Endometrial microvascular endothelial cells (primary cell): ENCODE measurements around the gene PHACTR1. TPM values are rescaled to one million over a fixed set of nuclear protein-coding genes. Genes with fewer than 3 reads are reported as not detected.

ENCODE experiments used
- in situ Hi-C: cut with HindIII; loops from 2 replicates; pipeline ENCODE4 v1.10.0; 2017; ENCODE audit warnings: low sequenced_read_pairs, low pct_unique_long_range_greater_than_20kb; ENCODE audit errors: inconsistent ontology term
- total RNA-seq: library from RNA; depleted of rRNA; stranded (reverse); fragments of >200 nt; gene quantifications from one replicate; pipeline ENCODE4 v1.2.3, GENCODE V29; 2015; ENCODE audit errors: inconsistent ontology term

Gene PHACTR1
- total RNA-seq, 1 donor from 2014 or later, result 14.6 TPM

DNA sequence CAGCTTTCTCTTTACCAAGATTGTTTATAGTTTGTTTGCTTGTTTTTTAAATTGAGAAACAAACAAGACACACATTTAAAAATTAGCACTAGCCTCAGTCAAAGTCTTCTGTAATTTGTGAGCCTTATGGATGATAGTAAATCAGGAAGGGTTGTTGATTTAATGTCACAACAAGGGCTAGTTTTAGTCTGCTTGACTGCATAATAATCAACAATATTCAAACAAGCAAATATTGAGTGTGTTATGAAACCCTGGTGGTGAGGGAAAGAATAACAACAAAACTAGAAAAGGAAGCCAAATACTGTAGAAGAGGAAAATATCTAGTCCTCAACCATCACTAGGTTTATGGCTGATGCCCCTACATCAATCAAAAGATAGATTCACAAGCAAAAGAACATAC lies 383.2 kb downstream of the PHACTR1 start:
- in situ Hi-C loops, result no loop called here

DNA sequence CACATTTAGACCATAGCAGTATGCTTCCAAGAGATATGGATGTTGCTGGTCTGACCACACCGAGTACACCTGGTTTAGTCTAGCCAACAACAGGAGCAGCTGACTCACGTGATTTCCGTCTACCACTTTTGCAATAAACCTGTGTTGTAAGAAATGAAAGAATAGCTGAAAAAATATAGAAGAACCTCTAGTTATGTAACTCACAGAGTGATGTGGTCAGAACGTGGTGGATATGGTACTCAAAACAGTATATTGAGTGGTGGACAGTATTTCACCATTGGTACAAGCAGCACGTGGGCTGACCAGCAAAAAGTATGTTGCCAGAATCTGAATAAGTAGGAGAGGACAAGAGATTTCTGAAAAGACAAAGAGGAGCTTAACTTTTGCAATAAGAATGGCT lies 384.8 kb downstream of the PHACTR1 start:
- in situ Hi-C loops, result no loop called here

DNA sequence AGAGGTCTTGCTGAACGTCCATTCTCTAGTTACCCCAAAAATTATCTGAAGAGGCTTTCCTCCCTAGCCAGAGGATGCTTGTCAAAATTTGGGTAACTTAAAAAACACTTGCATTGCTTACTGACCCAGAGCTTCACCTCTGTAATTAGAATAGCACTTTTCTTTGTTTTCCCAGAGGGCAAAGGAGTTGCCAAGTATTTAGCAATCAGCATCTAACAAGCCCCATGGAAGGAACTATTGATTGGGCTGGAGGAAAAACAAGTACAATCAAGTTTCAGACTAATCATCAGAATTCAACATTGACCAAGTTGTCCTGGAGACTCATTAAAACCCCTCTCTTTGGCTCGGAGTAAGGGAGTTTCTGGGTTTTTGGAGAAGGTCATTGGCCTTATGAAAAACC lies 385.4 kb downstream of the PHACTR1 start:
- in situ Hi-C loops, result no loop called here

DNA sequence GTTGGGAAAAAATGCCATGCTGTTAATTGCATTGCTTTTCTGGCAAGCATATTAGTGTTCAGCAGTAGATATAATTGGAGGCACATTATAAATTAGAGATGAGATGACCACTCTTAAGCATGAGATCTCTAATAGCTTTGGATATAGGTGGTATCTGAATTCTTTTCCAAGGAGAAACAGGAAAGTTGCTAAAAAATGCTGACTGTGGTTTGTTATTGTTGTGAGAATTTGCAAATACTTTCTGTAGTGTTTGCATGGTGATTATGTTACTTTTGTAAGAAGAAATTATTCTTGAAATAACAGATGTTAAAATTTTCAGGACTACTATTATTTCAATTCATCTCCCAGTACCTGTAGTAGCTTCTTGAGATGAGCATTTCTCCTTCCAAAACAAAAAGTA lies 386.6 kb downstream of the PHACTR1 start:
- in situ Hi-C loops, result no loop called here

DNA sequence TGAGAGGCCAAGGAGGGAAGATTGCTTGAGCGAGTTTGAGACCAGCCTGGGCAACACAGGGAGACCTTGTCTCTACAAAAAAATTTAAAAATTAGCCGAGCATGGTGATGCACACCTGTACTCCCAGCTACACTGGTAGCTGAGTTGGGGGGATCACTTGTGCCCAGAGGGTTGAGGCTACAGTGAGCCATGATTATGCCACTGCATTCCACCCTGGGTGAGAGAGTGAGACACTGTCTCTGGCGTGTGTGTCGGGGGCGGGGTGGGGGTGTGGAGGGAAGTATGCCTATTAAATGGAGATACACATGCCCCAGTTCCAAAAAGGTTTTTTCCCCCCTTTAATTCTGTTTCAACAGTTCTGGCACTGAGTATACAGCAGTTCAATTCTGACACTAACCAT lies 388.6 kb downstream of the PHACTR1 start:
- in situ Hi-C loops, result no loop called here

DNA sequence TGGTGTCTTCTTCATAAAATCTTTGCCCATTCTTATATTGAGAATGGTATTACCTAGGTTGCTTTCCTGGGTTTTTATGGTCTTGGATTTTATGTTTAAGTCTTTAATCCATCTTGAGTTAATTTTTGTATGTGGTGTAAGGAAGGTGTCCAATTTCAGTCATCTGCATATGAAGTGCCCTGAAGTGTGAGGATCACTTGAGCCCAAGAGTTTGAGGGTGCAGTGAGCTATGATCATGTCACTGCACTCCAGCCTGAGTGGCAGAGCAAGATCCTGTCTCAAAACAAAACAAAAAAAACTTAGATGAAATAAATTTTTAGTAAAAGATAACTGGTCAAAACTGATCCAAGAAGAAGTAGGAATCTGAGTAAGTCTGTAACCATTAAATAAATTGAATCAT lies 396.4 kb downstream of the PHACTR1 start:
- in situ Hi-C loops, result no loop called here

DNA sequence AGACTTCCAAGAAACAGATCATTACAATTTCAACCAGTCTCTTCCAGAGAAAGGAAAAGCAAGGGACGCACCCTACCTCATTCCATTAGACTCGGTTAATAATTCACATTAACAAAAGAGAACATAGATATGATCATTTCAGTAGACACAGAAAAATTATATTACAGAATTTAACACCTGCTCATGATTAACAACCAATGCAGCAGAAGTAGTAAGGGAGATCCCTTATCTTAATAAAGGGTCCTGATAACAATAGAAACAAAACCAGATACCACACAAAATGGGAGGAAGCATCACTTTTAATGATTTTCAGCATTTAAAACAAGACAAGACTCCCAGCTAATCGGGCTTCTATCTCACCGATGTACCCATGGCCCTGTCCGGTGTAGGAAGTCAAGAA lies 396.8 kb downstream of the PHACTR1 start:
- in situ Hi-C loops, result no loop called here

DNA sequence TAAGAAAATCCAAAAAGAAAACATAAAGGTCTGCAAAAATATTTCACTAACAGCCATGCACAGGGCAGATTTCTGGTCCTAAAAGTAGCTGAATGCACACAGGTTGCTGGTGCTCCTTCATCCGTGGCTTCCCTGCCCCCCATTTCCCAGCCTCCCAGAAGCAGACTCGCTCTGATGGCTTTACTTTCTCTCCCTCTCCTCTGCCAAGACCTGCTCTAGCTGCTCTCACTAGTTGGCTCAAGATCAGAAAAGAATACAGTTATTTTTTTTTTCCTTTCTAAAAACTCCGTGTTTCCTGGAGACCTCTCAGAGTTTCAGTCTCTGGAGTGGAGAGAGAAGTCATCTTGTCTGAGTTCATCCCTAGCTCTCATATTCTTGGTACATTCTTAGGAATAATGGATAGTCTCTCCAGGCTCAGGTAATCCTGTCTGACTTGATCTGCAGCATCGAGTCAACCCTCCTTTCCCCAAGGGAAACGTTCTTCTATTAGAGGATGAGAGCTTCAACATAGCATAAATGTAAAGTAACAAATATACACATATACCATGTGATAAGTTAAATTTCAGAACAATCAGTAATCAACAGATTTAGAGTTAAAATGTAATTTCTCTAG lies 397.5 kb downstream of the PHACTR1 start:
- in situ Hi-C loops, result no loop called here

DNA sequence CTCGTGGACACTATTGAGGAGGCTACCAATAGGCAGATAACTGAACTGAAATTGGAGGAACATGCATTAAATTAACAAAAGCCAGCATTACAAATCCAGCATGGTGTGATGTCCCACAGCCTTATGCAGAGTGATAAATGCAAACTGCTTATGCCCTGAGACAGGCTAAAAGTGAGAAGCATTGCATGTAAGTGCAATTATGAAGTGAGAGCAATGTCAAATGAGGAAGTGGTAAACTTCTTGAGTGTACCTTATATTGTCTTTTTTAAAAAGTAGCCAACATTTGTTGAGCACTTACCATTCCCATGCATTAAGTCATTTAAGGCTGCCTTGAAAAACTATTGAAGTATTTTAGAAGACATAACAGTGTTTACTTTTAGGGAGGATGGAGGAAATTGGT lies 399.6 kb downstream of the PHACTR1 start:
- in situ Hi-C loops, result no loop called here

DNA sequence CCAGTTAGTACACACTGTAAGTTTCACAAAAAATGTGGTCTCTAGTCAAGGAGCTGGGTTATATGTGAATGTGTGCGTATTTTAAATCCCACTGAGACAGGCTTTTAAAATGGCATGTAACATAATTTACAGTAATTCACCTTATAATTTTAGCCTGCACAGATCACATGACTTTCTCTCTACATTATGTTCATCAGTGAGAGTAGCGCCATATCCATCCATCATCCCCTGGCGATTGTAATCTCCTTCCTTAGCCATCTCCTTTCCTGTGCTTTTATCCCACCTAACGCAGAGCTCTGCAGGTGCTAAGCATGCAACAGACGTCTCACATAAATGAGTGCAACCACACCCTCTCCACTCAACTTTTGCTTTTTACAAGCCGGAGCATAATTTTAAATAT lies 401.0 kb downstream of the PHACTR1 start:
- in situ Hi-C loops, result no loop called here

DNA sequence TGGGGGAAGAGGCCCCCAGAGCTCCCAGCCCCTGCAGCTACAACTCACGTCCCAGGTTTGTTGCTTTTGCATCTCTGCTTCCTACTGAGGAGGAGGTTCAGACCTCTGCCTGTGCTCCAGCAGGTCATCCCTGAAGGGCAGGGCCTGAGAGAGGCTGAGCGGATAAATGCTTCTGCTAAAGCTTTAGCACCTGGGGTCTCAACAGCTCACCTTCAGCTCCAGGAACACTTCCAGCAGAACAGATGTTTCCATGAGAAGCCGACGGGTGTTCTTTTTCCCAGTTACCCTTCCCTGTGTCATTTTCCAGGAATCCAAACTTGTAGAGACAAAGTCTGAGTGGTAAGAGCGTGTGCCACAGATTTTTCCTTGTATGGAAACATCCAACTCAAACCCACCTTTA lies 403.0 kb downstream of the PHACTR1 start:
- in situ Hi-C loops, result no loop called here

DNA sequence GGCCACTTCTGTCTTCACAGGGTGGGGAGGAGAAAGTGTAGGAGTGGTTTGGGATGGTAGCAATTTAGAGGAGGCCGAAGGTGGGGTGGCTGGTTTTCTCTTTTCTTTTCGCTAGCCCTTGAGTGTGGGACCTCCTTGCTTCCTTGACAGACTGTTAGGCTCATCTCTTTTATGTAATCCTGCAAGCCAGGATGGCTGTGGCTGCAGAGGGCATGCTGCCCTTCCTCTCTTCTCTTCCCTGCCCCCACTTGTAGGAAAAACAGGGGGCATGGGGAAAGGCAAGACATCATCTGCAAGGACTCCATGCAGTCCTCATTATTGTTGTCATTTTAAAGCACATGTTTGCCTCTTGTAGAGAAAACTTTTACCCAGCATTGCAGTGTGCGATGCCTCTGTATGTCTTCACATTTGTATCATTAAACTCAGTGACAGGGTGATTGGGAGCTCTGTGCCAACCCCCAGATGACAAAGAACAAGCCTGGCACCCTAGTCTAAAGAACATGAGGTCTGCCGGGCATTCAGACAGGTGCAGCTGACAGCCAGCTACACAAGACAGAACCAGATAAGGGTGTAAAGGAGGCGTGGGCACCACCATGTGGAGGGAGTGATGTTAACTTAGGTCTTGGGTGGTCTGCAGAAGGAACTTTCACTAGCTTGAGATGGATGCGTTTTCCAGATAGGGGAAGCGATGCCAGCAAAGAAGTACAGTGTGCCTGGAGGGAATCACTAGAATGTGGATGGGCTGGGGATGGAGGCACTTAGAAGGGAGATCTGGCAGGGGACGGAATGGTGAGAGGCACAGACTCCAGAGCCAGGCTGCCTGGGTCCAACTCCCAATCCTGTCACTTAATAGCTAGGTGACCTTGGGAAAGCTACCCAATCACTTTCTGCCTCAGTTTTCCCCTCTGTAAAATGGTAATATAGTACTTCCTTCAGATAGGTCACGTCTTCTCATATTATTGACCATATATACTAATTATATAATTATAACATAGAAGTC lies 404.2 kb downstream of the PHACTR1 start:
- in situ Hi-C loops, result no loop called here

DNA sequence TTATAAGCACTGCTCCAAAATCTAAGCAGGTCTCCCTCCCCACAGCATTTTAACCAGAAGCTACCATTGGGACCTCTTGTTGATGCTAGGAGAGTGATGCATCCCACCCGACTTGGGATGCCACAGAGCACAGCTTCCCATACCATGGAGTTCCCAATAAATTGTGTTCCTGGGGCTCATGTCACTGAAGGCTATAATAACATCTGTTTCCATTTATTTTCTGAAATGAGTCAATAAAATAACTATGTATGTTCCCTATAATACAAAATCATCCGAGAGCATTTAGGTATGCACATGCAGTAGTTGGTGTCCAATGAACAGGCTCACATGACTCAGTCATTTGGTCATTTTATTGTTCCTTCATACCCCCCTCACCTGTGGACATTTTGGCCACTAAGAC lies 407.6 kb downstream of the PHACTR1 start:
- in situ Hi-C loops, result no loop called here

DNA sequence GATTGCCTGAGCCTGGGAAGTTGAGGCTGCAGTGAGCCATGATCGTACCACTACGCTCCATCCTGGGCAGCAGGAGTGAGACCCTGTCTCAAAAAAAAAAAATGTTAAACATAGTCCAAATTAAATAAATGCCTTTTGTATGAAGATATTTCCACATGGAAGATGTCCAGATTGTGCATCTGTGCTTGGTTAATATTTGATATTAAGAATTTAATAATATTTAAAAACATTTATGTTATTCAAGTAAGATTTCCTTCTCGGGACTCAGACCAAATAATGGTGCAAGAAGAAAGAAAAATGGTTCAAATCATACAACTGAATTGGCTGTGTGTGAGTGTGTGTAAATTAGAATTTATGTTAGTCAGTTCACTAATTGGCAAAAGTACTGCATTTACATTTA lies 409.3 kb downstream of the PHACTR1 start:
- in situ Hi-C loops, result no loop called here

DNA sequence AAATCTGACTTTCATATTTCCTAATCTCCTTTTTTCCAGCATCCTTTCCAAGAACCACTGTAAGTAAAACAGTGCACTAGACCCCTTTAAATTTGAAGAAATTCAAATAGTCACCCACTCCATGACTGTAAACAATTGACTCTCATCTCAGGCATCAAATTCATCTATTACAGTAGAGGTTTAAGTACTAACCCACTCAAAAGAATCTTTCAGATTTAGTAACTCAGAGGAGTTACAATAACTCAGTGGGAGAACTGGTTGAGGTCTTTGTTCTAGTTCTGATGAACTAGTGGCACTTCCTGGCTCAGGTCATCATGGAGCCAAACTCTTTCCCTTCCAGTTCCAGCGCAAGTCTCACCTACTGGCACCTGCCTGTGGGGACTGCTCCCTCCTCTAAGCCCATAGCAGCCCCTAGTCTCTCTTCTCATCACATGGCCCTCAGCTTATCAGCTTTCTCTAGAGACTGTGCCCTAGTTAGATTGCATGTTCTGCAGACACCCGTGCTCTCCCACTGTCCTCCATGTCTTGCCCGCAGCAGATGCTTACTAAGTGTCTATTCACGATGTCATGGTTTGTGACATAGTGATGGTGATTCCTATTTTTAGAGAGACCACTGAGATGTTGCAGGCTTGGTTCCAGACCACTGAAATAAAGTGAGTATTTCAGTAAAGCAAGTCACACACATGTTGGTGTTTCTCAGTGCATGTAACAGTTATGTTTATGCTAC lies 415.5 kb downstream of the PHACTR1 start:
- in situ Hi-C loops, result loop anchor here (10.0 kb wide), 1 partner anchor 67 kb away; no protein-coding TSS in a partner anchor

DNA sequence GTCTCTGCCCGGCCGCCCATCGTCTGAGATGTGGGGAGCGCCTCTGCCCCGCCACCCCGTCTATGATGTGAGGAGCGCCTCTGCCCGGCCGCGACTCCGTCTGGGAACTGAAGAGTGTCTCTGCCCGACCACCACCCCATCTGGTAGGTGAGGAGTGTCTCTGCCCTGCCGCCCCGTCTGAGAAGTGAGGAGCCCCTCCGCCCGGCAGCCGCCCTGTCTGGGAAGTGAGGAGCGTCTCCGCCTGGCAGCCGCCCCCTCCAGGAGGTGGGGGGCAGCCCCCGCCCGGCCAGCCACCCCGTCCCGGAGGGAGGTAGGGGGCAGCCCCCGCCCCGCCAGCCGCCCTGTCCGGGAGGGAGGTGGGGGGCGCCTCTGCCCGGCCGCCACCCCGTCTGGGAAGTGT lies 417.3 kb downstream of the PHACTR1 start:
- in situ Hi-C loops, result loop anchor here (10.0 kb wide), 1 partner anchor 69 kb away; no protein-coding TSS in a partner anchor

DNA sequence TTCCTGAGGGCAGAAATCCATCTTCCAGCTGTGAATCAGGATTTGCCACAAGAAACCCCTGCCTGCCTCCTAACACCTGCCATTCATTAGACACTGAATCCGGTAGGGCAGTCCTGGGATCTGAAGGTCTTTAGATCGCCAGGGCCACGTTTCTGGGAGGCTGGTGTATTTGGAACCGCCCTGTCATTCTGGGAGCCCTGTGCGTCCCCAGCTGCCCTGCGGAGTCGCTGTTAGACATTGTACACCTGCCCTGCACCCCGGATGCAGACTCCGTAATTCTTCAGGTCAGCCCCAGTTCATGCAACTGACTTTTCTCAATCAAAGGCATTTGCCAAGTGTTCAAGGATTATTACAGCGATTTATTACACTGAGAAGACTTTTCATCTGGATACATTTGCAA lies 418.6 kb downstream of the PHACTR1 start:
- in situ Hi-C loops, result loop anchor here (10.0 kb wide), 1 partner anchor 70 kb away; no protein-coding TSS in a partner anchor

DNA sequence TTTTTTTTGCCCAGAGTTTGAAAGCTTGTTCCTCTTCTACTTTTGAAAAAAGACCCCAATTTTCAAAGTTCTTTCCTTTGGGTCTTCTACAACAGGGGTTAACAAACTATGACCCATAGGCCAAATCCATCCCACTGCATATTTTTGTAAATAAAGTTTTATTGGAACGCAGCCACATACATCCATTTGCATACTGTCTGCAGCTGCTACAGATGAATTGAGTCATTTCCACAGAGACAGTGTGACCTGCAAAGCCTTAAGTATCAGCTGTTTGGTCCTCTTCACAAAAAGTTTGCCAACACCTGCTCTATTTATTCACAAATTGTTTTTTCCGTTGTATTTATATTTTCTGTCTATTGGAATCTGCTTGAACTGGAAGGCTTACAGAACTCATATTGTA lies 422.6 kb downstream of the PHACTR1 start:
- in situ Hi-C loops, result loop anchor here (10.0 kb wide), 1 partner anchor 74 kb away; no protein-coding TSS in a partner anchor

DNA sequence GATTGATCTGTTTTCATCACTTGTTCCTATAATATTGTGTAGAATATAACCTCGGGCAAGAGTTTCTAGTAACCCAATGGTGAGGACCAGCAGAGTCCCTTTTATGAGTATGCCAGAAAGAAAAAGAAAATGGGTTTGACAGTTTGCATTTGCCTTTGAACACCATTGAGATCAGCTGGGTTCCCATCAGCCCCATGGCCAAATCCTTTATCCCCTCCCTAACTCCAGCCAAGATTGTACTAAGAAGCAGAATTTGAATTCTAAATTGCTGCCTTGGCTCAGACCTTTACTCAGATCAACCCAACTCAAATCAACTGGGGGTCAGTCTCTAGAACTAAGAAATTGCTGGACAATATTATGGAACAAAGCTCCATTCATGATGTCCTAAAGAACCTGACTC lies 424.4 kb downstream of the PHACTR1 start:
- in situ Hi-C loops, result no loop called here
